CD4-positive, alpha-beta T cell treated with Interleukin-1 beta for 1 hour (primary cell): ENCODE data around the gene BHLHE23.
"Not testable (repeated sequence)": the region's sequence is repeated elsewhere in the genome, so short reads cannot be mapped to it uniquely, and the experiment has no call there.

Source experiments
- DNase-seq, 2 donors: peaks; one replicate each; pipeline ENCODE4 v3.0.0-alpha.2; 2020 to 2022

Gene BHLHE23

DNA sequence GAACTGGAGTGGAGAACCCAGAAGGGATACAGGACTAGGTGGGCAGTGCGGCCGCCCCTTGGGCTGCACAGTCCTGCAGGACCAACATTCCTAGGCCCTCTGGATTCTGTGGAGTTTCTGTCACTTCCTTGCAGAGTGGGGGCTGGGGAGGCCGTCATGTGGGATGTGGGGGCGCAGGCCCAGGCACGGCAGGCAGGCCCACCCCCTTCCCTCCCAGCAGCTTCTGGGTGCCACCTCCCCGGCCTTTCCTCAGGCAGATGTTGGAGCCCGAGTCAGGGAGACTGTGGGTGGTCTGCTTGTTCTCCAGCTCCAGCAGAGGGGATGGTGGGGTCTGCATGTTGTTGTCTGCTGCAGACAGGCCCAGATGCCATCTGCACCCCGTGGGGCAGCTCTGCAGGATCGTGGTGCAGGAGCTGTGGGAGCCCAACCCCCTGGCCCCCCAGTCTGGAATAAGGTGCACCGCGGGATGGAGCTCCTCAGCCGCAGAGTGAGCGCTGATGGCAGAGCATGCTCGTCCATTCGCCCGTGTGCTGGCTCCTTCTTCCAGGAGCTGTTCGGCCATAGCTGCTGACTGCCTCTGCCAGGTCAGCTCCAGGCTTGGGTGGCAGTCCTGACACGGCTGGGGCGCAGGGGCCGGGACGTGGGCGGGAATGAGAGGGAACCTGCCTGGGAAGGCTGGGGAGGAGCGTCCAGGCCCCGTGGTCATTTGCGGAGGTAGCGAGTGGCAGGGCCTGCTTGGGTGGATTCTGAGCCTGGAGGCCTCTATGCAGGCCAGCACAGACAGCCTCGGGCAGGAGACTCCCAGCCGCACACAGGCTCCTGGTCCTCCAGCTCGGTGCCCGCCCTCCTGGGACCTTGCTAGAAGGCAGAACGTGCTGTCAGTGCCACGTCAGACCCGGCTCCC is 36.2 kb downstream of the BHLHE23 start:
- no peak for DNase-seq

DNA sequence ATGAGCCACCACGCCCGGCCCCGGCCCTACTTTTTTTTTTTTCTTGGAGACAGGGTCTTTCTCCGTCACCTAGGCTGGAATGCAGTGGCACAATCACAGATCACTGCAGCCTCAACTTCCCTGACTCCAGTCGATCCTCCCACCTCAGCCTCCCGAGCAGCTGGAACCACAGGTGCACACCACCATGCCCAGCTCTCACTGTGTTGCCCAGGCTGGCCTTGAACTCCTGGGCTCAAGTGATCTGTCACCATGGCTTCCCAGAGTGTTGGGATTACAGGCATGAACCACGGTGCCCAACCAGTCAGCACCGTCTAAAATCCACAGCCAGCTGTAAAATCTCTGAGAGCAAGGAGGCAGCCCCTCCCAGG is 36.8 kb downstream of the BHLHE23 start:
- no peak for DNase-seq

DNA sequence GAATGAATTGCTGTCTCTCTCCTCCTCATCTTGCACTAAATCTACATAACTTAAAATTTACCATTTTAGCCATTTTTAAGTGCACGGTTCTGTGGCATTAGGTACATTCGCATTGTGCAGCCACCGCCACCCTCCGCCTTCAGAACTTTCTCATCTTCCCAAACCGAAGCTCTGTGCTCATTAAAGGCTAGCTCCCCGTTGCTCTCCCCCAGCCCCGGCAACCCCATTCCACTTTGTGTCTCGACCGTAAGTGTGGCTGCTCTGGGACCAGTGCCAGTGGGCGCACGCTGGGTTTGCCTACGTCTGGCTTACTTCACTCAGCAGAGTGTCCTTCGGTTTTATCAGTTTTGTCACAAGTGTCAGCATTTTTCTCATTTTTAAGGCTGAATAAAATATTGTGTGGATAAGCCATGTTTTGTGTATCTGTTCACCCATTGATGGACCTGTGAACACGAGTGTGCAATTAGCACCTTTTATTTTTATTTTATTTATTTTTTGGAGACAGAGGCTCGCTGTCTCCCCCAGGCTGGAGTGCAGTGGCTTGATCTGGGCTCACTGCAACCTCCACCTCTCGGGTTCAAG is 37.5 kb downstream of the BHLHE23 start:
- no peak for DNase-seq

DNA sequence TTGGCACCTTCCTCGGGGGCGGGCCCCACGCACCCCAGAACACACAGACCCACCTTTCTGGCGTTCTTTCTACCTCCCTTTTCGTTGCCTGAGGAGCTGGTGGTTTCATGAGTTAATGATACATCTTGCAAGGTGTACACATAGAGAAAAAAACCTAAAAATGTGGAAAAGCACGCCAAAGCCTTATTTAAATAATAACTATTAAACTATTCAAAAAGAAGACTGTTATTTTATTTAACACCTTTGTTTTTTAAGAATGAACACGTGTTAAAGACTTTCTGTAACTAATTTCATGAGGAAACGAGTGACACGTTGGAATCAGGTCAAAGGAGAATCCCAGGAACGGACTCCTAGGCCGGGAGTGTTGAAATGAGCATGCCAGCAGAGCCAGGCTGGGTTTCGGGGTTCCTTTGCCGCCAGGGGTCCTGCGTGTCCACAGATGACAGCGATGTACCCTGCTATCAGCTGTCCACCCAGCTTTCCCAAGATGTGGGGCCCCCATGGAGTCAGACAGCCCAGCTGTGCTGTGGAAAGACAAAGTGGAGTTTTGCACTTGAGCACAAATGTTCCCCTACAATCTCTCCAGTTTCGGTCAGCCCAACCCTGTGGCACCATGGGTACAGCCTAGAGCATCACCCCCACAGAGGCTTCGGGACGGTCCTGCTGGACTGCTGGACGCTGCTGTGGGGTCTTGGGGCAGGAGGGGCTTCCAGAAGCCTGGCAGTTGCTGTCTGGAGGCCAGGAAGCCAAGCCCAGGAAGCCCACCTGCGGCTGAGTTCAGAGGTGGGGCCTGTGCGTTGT is 38.2 kb downstream of the BHLHE23 start:
- no peak for DNase-seq

DNA sequence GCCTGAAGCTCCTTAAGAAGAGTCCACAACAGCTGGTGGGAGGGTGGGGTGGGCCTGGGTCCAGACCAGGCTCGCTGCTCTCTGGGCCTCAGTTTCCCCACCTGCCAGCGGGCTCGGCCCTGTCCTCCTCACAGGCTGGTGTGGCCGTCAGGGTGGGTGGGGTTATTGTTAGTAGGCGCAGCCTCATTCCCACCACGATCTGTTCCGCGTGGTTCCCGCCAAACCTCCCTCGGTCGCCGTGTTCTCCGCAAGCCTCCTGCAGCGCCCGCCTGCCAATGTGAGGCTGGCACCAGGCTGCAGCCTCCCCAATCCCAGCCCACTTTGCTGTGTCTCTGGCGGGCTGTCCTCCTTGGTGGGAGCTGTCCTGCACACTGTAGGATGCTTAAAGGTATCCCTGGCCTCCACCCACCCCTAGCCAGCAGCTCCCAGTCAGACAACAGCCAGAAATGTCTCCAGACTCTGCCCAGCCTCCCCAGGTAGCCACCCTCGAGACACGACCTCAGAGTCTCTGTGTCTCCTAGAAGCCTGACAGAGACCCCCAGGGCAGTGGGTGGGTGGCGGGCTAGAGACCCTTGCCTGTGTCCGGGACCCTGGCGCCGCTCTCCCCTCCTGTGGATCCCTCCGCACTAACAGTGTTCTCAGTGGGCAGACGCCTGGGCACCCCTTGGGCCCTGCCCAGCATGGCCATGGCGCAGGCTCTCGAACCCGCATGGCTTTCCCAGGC is 39.0 kb downstream of the BHLHE23 start:
- no peak for DNase-seq

DNA sequence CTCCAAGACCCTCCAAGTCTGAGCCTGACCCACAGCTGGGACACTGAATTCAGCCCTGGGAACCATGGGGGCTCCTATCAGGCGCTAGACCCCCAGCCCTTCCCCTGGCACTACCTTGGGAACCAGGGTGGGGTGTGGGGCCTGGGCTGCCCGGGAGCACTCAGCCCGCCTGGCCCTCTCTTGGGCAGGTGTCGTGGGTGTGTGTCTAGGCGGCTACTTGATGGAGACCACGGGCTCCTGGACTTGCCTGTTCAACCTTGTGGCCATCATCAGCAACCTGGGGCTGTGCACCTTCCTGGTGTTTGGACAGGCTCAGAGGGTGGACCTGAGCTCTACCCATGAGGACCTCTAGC is 39.6 kb downstream of the BHLHE23 start:
- no peak for DNase-seq

DNA sequence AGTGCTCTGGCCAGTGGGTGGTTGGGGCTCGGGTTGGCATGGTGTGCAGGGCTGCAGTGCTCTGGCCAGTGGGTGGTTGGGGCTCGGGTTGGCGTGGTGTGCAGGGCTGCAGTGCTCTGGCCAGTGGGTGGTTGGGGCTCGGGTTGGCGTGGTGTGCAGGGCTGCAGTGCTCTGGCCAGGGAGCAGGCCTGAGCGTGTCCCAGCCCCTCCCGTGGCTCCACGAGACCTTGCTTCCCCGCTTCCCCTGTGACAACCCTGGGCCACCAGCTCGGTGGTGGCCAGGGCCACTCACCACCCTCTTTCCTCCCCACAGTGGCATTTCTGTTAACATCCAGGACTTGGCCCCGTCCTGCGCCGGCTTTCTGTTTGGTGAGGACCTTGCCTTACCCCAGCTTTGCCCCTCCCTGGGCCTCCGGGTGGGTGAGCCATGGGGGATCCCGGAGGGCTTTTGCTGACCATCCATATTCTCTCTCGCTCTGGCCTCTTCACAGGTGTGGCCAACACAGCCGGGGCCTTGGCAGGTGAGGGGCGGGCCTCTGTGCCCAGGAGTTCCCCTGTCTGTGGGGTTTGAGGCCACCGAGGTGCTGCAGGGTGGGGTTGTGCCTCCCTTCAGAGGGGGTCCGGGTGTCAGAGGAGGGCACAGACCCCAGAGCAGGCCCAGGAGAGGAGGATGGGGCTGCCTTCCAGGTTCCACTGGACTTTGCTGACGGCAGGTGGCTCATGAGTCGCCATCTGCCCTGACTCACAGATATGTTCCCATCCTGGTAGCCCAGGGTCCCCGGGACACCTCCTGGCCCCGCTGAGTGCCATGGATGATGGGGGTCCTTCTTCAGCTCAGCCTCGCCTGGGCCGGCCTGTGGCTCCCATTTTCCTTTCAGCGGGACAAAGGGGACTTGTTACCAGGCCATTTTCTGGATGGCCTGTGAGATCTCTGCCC is 40.3 kb downstream of the BHLHE23 start:
- no peak for DNase-seq

DNA sequence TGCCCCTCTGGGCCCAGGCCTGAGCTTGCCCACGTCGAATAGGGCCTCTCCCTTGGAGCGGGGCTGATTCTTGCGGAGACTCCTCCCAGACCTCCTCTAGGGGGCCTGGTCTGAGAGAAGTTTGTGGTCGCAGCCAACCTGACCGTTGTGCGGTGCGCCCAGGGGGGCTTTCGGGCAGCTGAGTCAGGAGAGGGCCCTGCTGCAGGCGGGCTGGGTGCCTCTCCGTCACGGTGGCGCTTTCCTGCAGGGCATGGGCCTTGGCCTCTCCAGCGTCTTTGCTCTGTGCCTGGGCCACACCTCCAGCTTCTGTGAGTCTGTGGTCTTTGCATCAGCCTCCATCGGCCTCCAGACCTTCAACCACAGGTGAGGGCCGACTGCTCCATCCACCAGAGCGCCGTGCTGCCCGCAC is 41.4 kb downstream of the BHLHE23 start:
- no peak for DNase-seq

DNA sequence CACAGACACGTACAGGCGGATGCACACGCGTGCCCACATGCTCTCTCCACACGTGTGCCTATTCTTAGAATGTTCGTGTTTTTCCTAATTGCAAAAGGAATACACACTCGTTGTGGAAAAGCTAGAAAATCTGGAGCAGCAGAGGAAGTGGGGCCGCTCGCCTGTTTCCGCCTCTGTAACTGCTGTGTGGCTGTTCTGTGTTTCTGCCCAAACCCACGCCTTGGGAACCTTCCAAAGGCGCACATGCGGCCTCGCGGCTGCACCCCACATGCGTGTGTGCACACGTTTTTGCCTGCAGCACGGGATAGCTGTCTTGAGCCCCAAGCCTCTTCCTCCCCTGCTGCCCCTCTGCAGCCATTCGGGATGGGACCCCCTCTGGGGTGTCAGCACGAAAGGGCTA is 42.1 kb downstream of the BHLHE23 start:
- DNase-seq = no peak

DNA sequence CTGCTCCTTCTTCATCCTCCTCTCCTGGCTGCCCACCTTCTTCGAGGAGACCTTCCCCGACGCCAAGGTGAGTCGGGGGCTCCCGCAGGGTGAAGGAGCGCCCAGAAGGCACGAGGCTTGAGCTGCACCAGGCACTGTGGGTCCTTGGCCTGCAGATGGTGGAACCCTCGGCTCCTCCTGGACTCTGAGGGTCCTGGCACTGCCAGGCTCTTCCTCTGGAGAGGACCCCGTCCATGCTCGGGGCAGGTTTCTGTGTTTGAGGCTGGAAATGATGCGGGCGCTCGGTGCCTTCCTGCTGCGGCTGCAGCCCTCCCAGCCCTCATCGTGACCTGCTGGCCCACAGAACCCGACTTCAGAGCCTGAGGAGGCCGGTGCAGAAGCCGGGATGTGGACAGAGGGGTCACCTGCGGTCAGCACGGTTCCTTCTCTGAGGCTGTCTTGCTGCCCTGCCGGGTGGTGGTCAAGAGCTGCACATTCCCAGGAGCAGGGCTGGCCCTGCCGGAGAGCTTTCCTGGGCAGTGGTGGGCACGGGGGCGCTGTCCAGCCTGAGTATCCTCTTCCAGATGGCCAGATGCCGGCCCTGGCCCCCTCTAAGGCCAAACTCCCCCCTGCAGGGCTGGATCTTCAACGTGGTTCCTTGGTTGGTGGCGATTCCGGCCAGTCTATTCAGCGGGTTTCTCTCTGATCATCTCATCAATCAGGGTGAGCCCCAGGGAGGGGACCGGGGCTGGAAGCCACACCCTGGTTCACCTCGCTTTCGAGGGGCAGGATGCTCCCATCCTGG is 43.0 kb downstream of the BHLHE23 start:
- DNase-seq = no peak

DNA sequence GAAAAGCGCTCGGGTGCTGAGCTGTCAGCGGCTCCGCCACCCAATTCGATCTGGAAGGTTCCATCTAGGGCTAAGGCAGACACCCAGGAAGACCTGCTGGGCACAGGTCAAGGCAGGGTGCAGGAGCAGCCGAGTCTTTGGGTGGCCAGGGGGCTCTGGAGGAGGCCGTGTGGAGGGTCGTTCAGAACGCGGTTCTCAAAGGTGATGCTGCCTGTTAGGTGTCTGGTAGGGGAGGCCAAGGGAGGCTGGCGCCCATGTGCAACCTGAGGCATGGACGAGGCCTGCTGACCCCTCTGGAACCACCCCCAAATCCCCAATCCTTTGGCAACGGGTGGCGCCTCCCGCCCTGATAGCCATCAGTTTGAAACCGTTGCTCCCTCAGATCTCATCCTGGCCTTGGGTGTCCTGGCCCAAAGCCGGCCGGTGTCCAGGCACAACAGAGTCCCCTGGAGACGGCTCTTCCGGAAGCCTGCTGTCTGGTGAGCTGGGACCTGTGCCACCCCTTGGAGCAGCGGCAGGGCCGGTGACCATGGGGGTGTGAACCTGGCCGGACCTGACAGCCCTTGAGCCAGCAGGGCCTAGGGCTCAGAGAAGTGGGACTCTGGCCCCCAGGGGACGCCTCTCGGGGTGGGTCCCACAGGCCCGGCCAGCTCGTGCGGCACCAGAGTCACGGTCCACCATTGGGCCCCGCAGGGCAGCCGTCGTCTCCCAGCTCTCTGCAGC is 43.7 kb downstream of the BHLHE23 start:
- no peak for DNase-seq

DNA sequence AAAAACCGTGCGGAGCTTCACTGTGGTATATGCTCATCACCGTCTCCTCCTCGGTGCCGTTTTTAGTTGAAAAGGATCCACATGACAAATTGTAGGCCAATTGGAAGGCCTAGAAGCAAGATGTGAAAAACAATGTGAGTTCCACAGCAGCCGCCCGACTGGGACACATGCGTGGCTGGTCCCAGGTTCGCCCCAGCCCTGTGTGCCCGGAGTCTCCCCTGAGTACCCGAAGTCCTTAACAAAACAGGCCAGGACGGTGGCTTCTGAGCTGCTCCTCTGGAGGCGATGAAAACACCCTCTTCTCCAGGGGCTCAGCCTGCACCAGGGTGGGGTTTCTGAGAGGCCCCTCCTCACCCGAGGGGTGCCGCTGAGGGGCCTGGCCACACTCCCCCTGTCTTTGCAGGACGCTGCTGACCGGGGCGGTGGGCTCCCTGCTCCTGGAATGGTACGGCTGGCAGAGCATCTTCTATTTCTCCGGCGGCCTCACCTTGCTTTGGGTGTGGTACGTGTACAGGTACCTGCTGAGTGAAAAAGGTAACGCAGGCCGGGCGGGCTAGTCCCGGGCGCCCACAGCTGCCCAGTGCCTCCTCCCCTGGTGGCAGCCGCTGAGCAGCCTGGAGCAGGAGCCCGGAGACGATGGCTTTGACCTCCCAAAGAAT is 44.4 kb downstream of the BHLHE23 start:
- no peak for DNase-seq

DNA sequence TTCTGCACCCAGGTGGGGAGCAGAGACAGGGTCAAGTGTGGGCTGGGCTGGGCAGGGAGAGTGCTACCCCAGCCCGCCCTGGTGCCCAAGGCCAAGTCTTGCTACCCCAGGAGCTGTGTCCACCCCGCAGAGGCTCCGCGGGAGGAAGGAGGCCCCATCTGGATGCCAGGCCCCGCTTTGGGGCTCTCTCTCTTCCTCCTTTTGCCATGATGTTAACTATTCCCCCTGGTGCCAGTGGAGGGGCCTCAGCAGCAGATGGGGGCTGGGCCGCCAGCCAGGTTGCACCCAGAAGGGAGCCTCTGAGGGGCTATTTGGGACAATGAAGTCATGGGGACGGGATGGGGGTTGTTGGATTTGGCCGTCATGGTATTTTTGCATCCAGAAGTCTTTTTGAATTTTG is 45.0 kb downstream of the BHLHE23 start:
- DNase-seq = no peak

DNA sequence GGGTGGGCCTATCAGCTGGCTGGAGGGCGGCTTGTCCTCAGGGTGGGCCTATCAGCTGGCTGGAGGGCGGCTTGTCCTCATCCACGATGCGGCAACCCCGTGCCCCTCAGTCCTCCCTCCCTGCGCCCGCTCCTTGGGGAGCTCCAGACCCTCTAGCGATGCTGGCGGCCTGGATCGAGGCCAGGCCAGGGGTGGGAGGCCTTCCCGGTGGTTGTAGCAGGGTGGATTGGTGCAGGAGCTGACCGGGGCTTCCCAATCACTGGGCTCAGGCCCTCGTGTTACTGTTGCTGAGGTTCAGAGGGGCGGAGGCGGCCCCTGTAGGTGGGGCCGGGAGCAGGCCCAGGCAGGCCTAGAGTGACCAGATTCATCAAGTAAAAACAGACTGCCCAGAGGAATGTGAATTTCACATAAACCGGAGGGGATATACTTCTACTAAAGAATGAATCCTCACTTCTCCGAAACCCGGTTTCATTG is 45.4 kb downstream of the BHLHE23 start:
- DNase-seq = no peak

DNA sequence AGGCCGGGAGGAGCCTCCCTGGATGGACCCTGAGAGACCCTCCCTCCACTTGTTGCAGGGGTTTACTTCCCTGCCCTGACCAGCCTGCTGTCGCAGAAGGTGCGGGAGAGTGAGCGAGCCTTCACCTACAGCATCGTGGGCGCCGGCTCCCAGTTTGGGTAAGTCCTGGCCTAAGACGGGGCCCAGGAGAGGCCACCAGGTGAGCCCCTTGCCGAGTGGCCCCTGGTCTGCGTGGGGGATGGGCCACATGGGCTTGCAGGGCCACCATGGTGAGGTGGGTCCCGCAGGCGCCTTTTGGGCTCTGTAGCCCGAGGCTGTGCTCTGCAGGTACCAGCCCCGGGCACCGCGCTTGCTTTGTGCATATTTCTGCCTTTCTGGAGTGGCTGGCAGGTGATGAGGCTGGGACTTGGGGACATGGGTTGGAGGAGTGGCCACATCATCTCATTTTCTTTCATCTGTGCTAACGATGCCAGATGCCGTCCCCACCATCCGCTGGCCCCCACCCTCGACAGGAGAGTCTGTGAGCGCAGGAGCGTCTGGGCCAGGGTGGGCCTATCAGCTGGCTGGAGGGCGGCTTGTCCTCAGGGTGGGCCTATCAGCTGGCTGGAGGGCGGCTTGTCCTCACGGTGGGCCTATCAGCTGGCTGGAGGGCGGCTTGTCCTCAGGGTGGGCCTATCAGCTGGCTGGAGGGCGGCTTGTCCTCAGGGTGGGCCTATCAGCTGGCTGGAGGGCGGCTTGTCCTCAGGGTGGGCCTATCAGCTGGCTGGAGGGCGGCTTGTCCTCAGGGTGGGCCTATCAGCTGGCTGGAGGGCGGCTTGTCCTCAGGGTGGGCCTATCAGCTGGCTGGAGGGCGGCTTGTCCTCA is 46.1 kb downstream of the BHLHE23 start:
- DNase-seq = not testable (repeated sequence)

DNA sequence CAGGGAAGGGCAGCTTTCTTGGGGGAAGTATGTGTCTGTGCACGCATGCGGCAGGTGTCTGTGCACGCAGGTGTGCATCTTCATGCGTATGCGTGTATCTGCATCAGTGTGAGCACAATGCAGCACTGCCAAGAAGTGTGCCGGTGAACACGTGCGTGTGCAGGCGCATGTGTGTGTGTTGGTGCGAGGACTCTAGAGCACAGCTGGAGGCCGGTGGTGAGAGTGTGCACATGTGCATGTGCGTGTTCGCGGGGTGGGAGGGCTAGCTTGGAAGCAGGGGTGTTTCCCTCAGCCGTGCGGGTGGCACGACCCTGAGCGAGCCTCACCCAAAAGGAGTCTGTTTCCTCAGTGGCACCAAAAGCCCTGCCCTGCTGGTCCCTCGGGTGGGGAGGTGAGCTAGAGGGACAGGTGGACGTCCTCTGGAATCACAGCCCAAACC is 46.7 kb downstream of the BHLHE23 start:
- no peak for DNase-seq

DNA sequence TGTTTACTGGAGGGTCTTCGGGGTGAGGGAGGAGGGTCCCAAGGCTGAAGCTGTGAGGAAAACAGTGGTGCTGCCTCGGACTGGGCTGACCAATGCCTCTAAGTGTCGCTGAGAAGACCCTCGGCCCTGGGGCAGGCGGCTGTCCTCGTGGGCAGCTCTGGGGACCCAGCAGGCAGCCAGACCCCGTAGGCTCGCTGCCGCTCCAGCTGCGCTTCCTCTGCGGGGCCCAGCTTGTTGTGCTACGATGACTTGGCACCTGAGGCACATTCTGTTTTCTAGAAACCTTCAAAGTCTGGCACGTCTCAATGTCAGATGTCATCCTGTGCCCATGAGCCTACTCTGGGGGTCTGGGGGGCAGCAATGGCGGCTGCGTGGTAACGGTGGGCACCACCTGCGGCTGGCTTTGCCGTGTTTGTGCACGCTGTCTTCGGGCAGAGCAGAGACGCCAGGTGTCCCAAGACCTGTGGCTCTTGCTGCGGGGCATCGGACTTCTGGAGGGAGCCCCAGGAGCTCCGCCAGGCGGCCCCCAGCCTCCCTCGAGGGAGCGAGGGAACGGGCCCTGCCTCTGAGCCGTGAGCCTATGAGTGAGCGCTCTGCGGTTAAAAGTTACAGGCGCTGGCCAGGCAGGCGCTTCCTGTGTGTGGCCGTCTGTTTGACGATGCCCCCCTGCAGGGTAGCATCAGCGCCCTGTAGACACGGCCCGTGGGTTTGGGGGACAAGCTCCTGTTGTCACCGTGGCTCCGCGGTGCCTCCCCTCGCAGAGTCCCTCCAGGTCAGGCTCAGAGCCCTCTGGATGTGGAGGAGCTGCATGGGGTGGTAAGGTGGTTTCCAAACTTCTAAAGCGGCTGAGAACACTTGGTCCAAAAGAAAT is 47.4 kb downstream of the BHLHE23 start:
- DNase-seq = no peak
